Kidney (tissue), 14 donors: Measurements from ENCODE around the gene SH2D5. TPM values are rescaled to one million over a fixed set of nuclear protein-coding genes. Genes with fewer than 3 reads are reported as not detected.

Source experiments
- DNase-seq, 5 donors: peaks; one replicate each; pipeline ENCODE4 v3.0.0-alpha.2; 2013 to 2020
- FAIRE-seq: peaks from 2 replicates; lab custom pipeline; 2012; peaks lifted over from hg19 to GRCh38; lab: Jason Lieb, UNC
- H3K27ac ChIP-seq, 2 donors: one replicate each; pipeline ENCODE4 v1.7.0; 2013; ENCODE audit warnings: low read depth in 2 of 2, low read length in 2 of 2, inconsistent platforms in 1 of 2
- H3K27me3 ChIP-seq: one replicate; pipeline ENCODE4 v1.7.1; 2013; ENCODE audit warnings: low read length, inconsistent platforms; ENCODE audit not compliant: control insufficient read depth, insufficient read depth
- H3K36me3 ChIP-seq, 3 donors: one replicate each; pipeline versions ENCODE4 v1.7.0 to v1.7.1; 2013; ENCODE audit warnings: low read length in 3 of 3, control low read depth in 1 of 3, inconsistent platforms in 1 of 3; ENCODE audit not compliant: insufficient read depth in 3 of 3, control insufficient read depth in 2 of 3
- H3K4me1 ChIP-seq, 3 donors: one replicate each; pipeline versions ENCODE4 v1.7.0 to v1.7.1; 2013; ENCODE audit warnings: low read length in 3 of 3, inconsistent platforms in 1 of 3, low read depth in 1 of 3; ENCODE audit not compliant: control insufficient read depth in 2 of 3, insufficient read depth in 2 of 3
- H3K4me3 ChIP-seq, 3 donors: one replicate each; pipeline versions ENCODE4 v1.7.0 to v1.8.1; 2013; ENCODE audit warnings: low read length in 3 of 3, control low read depth in 1 of 3, inconsistent platforms in 1 of 3
- H3K9ac ChIP-seq, 3 donors: one replicate each; pipeline versions ENCODE4 v1.7.0 to v1.7.1; 2013; ENCODE audit warnings: low read length in 3 of 3, control low read depth in 1 of 3, inconsistent platforms in 1 of 3
- H3K9me3 ChIP-seq, 3 donors: one replicate each; pipeline versions ENCODE4 v1.7.0 to v1.7.1; 2013; ENCODE audit warnings: low read length in 3 of 3, control low read depth in 1 of 3, inconsistent platforms in 1 of 3; ENCODE audit not compliant: control insufficient read depth in 2 of 3, insufficient read depth in 1 of 3
- intact Hi-C: fragments of 100-400 bp; cut with DNase I; formaldehyde crosslinking; loops from one replicate; pipeline ENCODE4 v1.11.1; 2022
- polyA plus RNA-seq: library from polyadenylated mRNA; stranded (reverse); fragments of 350-450 nt; fragmentation: Illumina TruSeq; extraction: RNeasy Lipid Tissue Mini Kit (QIAGEN cat#74804); gene quantifications from one replicate; pipeline ENCODE4 v1.2.3, GENCODE V29; 2014; ENCODE audit warnings: low read depth, low replicate concordance; ENCODE audit not compliant: insufficient read depth
- total RNA-seq: library from RNA; stranded (reverse); fragmentation: NEBNext Ultra II Directional; extraction: Animal tissue kit (Norgen Biotek cat#: 25700); gene quantifications from one replicate; pipeline ENCODE4 v1.2.1, GENCODE V29; 2021
- TF ChIP-seq, protein P1 (sequence below): IDR thresholded peaks from 3 replicates; pipeline ENCODE4 v1.5.1; 2012; ENCODE audit warnings: mild to moderate bottlenecking, moderate library complexity, borderline replicate concordance; ENCODE audit not compliant: insufficient read depth; ENCODE audit errors: extremely low read depth
- donor health status: control.
- donor health status: control.
- donor health status: control.
- donor health status: control.
- donor health status: control.
- donor health status: DM: yes; HTN: yes; CAD: no.
- donor health status: Normal renal cell carcinoma (clear cell type).

Gene SH2D5
- total and polyA plus RNA-seq, 2 donors from 2014 or later: 0.19 to 0.57 TPM

- Histone ChIP-seq H3K4me3 (no peak overlapping the region), H3K4me1 (no peaks in the 10 kb centered on the region), H3K9me3 (no peaks in the 10 kb centered on the region), H3K27ac (no peak overlapping the region), H3K27me3 (no peaks in the 10 kb centered on the region), H3K36me3 (no peaks in the 10 kb centered on the region), H3K9ac (no peak overlapping the region)
- FAIRE-seq (no peak), DNase-seq (no peak)
- TF ChIP-seq, protein P1, sequence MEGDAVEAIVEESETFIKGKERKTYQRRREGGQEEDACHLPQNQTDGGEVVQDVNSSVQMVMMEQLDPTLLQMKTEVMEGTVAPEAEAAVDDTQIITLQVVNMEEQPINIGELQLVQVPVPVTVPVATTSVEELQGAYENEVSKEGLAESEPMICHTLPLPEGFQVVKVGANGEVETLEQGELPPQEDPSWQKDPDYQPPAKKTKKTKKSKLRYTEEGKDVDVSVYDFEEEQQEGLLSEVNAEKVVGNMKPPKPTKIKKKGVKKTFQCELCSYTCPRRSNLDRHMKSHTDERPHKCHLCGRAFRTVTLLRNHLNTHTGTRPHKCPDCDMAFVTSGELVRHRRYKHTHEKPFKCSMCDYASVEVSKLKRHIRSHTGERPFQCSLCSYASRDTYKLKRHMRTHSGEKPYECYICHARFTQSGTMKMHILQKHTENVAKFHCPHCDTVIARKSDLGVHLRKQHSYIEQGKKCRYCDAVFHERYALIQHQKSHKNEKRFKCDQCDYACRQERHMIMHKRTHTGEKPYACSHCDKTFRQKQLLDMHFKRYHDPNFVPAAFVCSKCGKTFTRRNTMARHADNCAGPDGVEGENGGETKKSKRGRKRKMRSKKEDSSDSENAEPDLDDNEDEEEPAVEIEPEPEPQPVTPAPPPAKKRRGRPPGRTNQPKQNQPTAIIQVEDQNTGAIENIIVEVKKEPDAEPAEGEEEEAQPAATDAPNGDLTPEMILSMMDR: no peak
- intact Hi-C loops: loop anchor here (10.0 kb wide), 1 partner anchor 503 kb away; no protein-coding TSS in a partner anchor
Observed at GRCh38 chr1:20691872-20692271, 40.6 kb downstream of the SH2D5 start.

DNA sequence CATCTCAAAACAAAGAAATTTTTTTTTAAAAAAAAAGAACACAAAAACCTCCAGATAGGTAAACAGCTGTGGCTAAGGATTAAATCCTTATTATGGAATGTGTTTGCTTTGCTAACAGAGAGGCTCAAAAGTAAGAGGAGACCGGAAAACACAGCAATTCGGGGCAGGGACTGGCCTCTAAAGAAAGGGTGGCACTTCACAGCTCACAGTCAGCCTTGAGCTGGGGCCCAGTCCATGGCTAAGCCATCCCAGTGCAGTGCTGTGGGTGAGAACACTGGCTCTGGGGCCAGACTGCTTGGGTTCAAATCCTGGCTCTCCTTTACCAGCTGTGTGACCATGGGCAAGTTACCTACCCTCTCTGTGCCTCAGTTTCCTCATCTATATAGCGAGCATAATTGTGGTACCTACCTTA is 42.9 kb downstream of the SH2D5 start:
- Histone ChIP-seq H3K9ac (no peak overlapping the region), H3K36me3 (no peaks in the 10 kb centered on the region), H3K9me3 (no peaks in the 10 kb centered on the region), H3K27me3 (no peaks in the 10 kb centered on the region), H3K27ac (no peak overlapping the region), H3K4me3 (no peak overlapping the region), H3K4me1 (no peaks in the 10 kb centered on the region)
- FAIRE-seq: no peak
- DNase-seq: no peak
- TF ChIP-seq, protein P1: no peak
- intact Hi-C loops: loop anchor here (10.0 kb wide), 1 partner anchor 505 kb away; no protein-coding TSS in a partner anchor

DNA sequence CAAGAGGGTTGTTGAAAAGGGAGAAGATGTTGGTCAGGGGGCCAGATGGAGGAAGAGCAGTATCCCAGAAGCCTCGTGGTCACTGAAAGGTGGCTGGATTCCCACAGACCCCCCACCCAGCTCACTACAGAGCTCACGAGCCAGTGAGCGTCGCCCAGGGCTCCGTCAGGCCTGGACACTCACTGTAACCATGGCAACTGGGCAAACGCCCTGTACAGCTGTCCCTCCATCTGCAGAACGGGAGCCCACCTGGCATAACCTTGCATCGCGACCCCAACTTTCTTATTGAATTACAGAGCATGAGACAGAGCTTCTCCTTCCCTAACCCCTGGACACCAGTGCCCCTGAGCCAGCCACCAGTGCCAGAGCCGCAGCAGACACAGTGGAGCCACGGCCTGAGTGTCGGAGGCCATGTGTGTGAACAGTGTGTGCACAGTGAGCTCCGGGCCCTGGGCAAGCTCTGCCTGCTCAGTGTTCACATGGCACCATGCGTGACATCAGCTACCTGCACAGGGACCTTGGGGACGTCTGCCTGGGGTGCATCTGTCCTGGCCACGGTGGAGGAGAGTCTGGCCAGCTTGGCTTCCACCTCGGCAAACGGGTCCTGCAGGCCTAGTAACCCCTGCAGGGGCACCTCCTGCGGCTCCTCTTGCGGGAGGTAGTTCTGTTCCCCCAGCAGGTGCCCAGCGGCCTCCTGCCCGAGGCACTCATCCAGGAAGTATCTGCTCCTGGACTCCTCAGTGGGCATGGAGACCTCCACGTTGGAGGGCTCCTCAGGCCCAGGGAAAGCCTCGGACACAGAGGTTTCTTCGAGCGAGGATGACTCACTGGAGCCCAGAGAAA is 45.4 kb downstream of the SH2D5 start:
- FAIRE-seq: no peak
- H3K27ac ChIP-seq: no peak overlapping the region

More for the DNA sequence above, 45.4 kb downstream of the SH2D5 start:
- Histone ChIP-seq H3K36me3 (no peaks in the 10 kb centered on the region), H3K9me3 (no peaks in the 10 kb centered on the region), H3K9ac (no peak overlapping the region), H3K27me3 (no peaks in the 10 kb centered on the region), H3K4me3 (no peak overlapping the region), H3K4me1 (peaks cover 0 to 3% (median 0%) of the 10 kb centered on the region in 3 donors)
- TF ChIP-seq, protein P1: no peak
- intact Hi-C loops: no loop called here
- DNase-seq: peak in 2 of 5 donors; percentile 31 to 48
